ENCODE measurements around the gene HDHD2.
A peak's percentile ranks its signal among the peaks of the same experiment; 100 is the strongest.
"Not testable (repeated sequence)": the region's sequence is repeated elsewhere in the genome, so short reads cannot be mapped to it uniquely, and the experiment has no call there.

The HDHD2 gene

GRCh38 chr18:47150029-47150823, at the start of gene HDHD2:
Gene HDHD2 (minus strand): TSS chr18:47150500. CDS start chr18:47136439, 14,061 bp downstream.
- peak; percentile 54 for DNase-seq (ENCODE audit: low read depth)

GRCh38 chr18:47195961-47196360, 45.7 kb upstream of the HDHD2 start:
- DNase-seq (ENCODE audit: low read depth): not testable (repeated sequence)

GRCh38 chr18:47191961-47192360, 41.7 kb upstream of the HDHD2 start:
- no peak for DNase-seq (ENCODE audit: low read depth)

- DNase-seq (ENCODE audit: low read depth): no peak
These were observed 37.4 kb upstream of the HDHD2 start for GRCh38 chr18:47187721-47188120.

GRCh38 chr18:47184419-47185050, 34.2 kb upstream of the HDHD2 start:
- no peak for DNase-seq (ENCODE audit: low read depth)

- DNase-seq (ENCODE audit: low read depth): not testable (repeated sequence)
These were observed 31.9 kb upstream of the HDHD2 start for GRCh38 chr18:47182156-47182555.

GRCh38 chr18:47180765-47181164, 30.5 kb upstream of the HDHD2 start:
- DNase-seq (ENCODE audit: low read depth): no peak

GRCh38 chr18:47179520-47179919, 29.2 kb upstream of the HDHD2 start:
- no peak for DNase-seq (ENCODE audit: low read depth)

GRCh38 chr18:47175898-47176575, 25.7 kb upstream of the HDHD2 start, which contains the start of gene IER3IP1:
Gene IER3IP1 (minus strand): TSS chr18:47176364. CDS start chr18:47176277, 87 bp downstream.
- DNase-seq (ENCODE audit: low read depth): peak; percentile 76

- DNase-seq (ENCODE audit: low read depth): no peak
These were observed 25.1 kb upstream of the HDHD2 start for GRCh38 chr18:47175283-47175897.

GRCh38 chr18:47174545-47175116, 24.3 kb upstream of the HDHD2 start:
- no peak for DNase-seq (ENCODE audit: low read depth)

GRCh38 chr18:47172476-47172875, 22.2 kb upstream of the HDHD2 start:
- no peak for DNase-seq (ENCODE audit: low read depth)

- DNase-seq (ENCODE audit: low read depth): no peak
These were observed 18.6 kb upstream of the HDHD2 start for GRCh38 chr18:47168913-47169312.

GRCh38 chr18:47168509-47168908, 18.2 kb upstream of the HDHD2 start:
- DNase-seq (ENCODE audit: low read depth): no peak

- DNase-seq (ENCODE audit: low read depth): no peak
These were observed 16.0 kb upstream of the HDHD2 start for GRCh38 chr18:47166294-47166693.

GRCh38 chr18:47163241-47163640, 12.9 kb upstream of the HDHD2 start:
- peak; percentile 55 for DNase-seq (ENCODE audit: low read depth)

GRCh38 chr18:47160256-47160655, 10.0 kb upstream of the HDHD2 start:
- DNase-seq (ENCODE audit: low read depth): no peak

- not testable (repeated sequence) for DNase-seq (ENCODE audit: low read depth)
These were observed 8.1 kb upstream of the HDHD2 start for GRCh38 chr18:47158404-47158803.

- DNase-seq (ENCODE audit: low read depth): no peak
These were observed 1.1 kb upstream of the HDHD2 start for GRCh38 chr18:47151439-47151838.

- no peak for DNase-seq (ENCODE audit: low read depth)
These were observed 595 bp upstream of the HDHD2 start for GRCh38 chr18:47150824-47151366.

GRCh38 chr18:47149457-47150028, 757 bp downstream of the HDHD2 start:
- DNase-seq (ENCODE audit: low read depth): no peak
